GM21390 (cell line): ENCODE measurements around the gene ADRA2C.

ENCODE experiments used
- ATAC-seq: cut with Tn5 transposase; IDR thresholded peaks from one replicate; pipeline ENCODE4 v1.9.1; 2021; ENCODE audit not compliant: unreplicated experiment

The ADRA2C gene

GRCh38 chr4:3766036-3766784 lies at the start of gene ADRA2C:
Gene ADRA2C, plus strand, starts transcription at chr4:3766385. Its CDS starts 222 bp downstream, at chr4:3766607.
- no peak for ATAC-seq

GRCh38 chr4:3716631-3717235 lies 49.5 kb upstream of the ADRA2C start:
- no peak for ATAC-seq

DNA sequence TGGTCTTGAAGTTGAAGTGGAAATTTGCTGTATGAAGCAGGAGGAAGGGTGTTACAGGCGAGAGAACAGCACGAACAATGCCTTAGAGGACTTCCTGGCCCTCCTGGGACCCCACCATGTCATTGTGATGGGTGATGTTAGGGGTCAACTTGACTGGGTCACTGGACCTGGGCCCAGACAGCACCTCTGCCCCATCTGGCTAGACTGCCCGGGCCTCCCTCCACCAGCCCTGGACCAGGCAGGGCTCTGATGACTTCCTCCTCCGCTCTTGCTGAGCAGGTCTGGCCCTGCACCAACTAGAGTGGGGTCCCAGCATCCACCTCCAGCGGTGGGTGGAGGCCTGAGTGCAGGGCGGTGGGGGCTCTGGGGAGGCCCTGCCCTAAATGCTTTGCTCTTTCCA lies 48.9 kb upstream of the ADRA2C start:
- ATAC-seq: no peak

- ATAC-seq: no peak
These were observed 47.7 kb upstream of the ADRA2C start for GRCh38 chr4:3718462-3718861.

GRCh38 chr4:3719191-3719590 lies 47.0 kb upstream of the ADRA2C start:
- ATAC-seq: no peak

GRCh38 chr4:3719836-3720235 lies 46.3 kb upstream of the ADRA2C start:
- ATAC-seq: no peak

GRCh38 chr4:3720466-3720865 lies 45.7 kb upstream of the ADRA2C start:
- no peak for ATAC-seq

- ATAC-seq: no peak
These were observed 45.0 kb upstream of the ADRA2C start for GRCh38 chr4:3721186-3721585.

- no peak for ATAC-seq
These were observed 44.6 kb upstream of the ADRA2C start for GRCh38 chr4:3721627-3722026.

- ATAC-seq: no peak
These were observed 43.5 kb upstream of the ADRA2C start for GRCh38 chr4:3722446-3723231.

GRCh38 chr4:3723232-3723642 lies 42.9 kb upstream of the ADRA2C start:
- ATAC-seq: no peak

DNA sequence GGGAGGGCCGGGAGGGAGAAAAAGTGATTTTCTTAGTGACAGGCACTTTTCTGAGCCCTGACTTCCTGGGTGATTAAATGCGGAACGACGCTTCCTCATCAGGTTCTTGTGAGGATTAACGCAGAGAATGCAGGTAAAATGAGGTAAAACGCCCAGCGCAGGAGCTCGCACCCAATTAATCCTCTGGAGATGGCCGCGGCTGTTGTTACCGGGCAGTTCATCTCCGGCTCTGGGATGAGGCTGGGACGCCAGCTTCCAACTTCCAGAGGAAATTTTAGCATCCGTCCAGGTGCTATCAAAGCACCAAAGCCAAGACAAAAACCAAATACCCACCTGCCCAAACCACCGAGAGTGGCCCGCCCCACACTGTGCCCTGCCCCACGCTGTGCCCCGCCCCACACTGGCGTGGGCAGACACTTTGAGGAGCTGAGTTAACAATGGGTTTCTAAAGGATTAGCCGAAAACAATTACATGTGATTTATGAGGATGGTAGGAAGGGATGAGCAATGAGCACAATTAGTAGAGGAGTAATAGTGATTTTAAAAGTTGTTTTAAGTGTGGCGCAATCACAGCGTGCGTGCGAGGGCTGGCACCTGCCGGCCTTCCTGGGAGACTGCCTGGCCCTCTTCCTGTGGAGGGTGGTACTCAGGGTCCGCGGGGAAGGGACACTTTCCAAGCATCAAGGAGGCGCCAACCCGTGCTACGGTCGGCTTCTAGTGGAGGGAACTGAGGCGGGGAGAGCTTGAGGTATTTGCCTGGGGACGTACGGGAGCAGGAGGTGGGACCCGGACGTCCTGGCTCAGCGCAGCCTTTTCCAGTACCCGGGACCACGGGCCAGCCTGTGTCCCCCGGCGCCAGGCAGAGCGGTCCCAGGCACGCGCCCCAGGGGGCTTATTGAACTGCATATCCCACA lies 41.6 kb upstream of the ADRA2C start:
- no peak for ATAC-seq

DNA sequence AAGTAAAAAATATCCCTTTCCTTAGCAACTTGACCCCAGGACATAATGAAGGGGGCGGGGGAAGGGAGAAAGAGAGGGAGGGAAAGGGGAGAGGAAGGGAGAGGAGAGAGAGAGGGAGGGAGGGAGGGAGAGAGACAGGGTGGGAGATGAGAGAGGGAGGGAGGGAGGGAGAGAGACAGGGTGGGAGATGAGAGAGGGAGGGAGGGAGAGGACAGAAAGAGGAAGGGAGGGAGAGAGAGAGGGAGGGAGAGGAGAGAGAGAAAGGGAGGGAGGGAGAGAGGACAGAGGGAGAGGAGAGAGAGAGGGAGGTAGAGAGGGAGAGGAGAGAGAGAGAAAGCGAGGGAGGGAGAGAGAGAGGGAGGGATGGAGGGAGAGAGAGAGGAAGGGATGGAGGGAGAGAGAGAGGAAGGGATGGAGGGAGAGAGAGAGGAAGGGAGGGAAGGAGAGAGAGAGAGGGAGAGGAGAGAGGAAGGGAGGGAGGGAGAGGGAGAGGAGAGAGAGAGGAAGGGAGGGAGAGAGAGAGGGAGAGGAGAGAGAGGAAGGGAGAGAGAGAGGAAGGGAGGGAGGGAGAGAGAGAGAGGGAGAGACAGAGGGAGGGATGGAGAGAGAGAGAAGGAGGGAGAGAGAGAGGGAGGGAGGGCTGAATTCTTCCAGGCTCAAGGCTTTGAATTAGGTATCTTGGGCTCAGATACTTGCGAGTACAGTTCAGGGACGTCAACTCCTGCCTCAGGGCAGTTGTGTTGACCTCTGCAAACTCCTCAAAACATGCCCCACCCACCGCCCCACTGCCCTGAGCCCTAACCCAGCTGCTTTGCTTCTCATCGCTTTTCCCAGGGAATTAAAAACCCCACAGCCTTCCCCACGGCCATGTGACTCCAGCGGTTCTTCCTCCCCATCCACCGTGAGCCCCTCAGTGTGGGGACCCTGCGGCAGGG lies 40.0 kb upstream of the ADRA2C start:
- ATAC-seq: no peak

GRCh38 chr4:3727847-3728469 lies 38.2 kb upstream of the ADRA2C start:
- no peak for ATAC-seq

GRCh38 chr4:3729188-3729881 lies 36.9 kb upstream of the ADRA2C start:
- ATAC-seq: no peak

DNA sequence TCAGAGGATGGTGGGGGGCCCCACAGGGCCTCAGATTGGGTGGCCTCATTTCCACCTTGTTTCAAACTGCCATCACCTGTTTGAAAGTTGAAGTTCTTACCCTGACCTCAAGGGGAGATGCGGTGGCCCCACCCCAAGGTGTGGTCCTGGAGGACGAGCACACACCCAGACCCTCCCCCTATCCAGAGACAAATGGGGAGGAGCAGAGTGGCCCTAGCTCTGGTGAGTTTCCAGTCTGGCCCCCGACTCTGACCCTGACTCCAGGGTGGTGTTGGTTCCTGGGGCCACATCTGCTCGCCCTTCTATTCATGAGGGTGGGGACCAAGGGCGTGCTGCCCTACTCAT lies 36.3 kb upstream of the ADRA2C start:
- no peak for ATAC-seq

DNA sequence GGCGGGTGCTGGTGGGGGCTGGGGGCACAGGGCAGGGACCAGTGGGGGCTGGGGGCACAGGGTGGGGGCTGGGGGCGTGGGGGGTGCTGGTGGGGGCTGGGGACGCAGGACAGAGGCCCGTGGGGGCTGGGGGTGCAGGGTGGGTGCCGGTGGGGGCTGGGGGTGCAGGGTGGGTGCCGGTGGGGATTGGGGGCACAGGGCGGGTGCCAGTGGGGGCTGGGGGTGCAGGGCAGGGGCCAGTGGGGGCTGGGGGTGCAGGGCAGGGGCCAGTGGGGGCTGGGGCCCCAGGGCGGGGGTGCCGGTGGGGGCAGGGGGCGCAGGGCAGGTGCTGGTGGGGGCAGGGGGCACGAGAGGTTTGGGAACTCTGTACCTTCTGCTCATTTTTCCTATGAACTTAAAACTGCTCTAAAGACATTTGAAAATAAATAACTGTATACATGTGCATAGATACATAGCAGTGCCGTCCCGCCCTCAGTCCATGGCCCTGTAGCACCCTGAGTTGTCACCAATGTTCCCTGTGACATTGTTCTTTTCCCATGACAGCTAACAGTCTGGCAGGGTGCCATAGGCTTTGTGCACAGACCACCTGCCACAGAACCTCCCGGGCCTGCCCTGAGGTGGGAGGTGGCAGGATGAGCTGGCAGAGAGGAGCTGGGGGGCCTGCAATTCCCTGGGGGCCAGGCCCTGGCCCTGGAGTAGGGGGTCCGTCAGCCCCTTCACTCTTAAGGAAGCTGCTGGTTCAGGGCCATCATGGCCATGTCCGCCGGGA lies 35.6 kb upstream of the ADRA2C start:
- ATAC-seq: no peak
